LNCAP (cell line): Measurements from ENCODE around the gene KIRREL2.

Experiments used
- CTCF ChIP-seq: fragments of 450-650 bp; IDR thresholded peaks from 2 replicates; pipeline ENCODE4 v1.5.1; 2017; ENCODE audit warnings: mild to moderate bottlenecking

The KIRREL2 gene

GRCh38 chr19:35841961-35842595, 14.6 kb upstream of the KIRREL2 start:
- no peak for TF ChIP-seq CTCF

- no peak for TF ChIP-seq CTCF
These were observed 13.9 kb upstream of the KIRREL2 start for GRCh38 chr19:35842666-35843272.

- no peak for TF ChIP-seq CTCF
These were observed 12.8 kb upstream of the KIRREL2 start for GRCh38 chr19:35843676-35844481.

- no peak for TF ChIP-seq CTCF
These were observed 12.1 kb upstream of the KIRREL2 start for GRCh38 chr19:35844482-35845214.

GRCh38 chr19:35845215-35846037, 11.3 kb upstream of the KIRREL2 start:
- TF ChIP-seq CTCF = no peak

- no peak for TF ChIP-seq CTCF
These were observed 10.6 kb upstream of the KIRREL2 start for GRCh38 chr19:35846038-35846668.
